Keratinocyte (primary cell): Measurements from ENCODE around the gene FAAP20. TPM values are rescaled to one million over a fixed set of nuclear protein-coding genes. Genes with fewer than 3 reads are reported as not detected.

Source experiments
- DNase-seq: peaks from one replicate; pipeline ENCODE4 v3.0.0-alpha.2; 2011; ENCODE audit warnings: low read depth, missing footprints, low spot score
- FAIRE-seq: peaks from 2 replicates; lab custom pipeline; 2011; peaks lifted over from hg19 to GRCh38; lab: Jason Lieb, UNC
- H2AFZ ChIP-seq: 2 replicates; pipeline ENCODE4 v1.6.0; 2012; ENCODE audit warnings: low read length, control low read depth, inconsistent platforms; ENCODE audit not compliant: control insufficient read depth
- H3K27ac ChIP-seq: 2 replicates; pipeline ENCODE4 v1.5.1; 2011; ENCODE audit warnings: low read length; ENCODE audit not compliant: control insufficient read depth, insufficient read depth
- H3K27me3 ChIP-seq: 3 replicates; pipeline ENCODE4 v1.6.0; 2011; ENCODE audit warnings: low read length; ENCODE audit not compliant: control insufficient read depth, insufficient read depth; ENCODE audit errors: extremely low read depth
- H3K36me3 ChIP-seq, 2 experiments: 2 replicates in 1 of 2; 3 replicates in 1 of 2; pipeline ENCODE4 v1.5.1; 2011; ENCODE audit warnings: low read length in 2 of 2, mild to moderate bottlenecking in 1 of 2; ENCODE audit not compliant: control insufficient read depth in 2 of 2, insufficient read depth in 2 of 2; ENCODE audit errors: extremely low read depth in 1 of 2
- H3K4me1 ChIP-seq: 3 replicates; pipeline ENCODE4 v1.5.1; 2011; ENCODE audit warnings: low read length; ENCODE audit not compliant: control insufficient read depth, insufficient read depth; ENCODE audit errors: extremely low read depth
- H3K4me2 ChIP-seq: 3 replicates; pipeline ENCODE4 v1.6.0; 2011; ENCODE audit warnings: low read depth, low read length; ENCODE audit not compliant: control insufficient read depth, insufficient read depth; ENCODE audit errors: extremely low read depth
- H3K4me3 ChIP-seq, 3 experiments: fragments of 200-600 bp in 1 of 3; sonication (generic) in 1 of 3; 2 replicates in 2 of 3; 3 replicates in 1 of 3; pipeline ENCODE4 v1.5.1; 2011 to 2016; ENCODE audit warnings: low read length in 3 of 3, mild to moderate bottlenecking in 3 of 3, control low read depth in 2 of 3, inconsistent platforms in 1 of 3, low read depth in 1 of 3, mixed read lengths in 1 of 3, mixed run types in 1 of 3, moderate library complexity in 1 of 3; ENCODE audit not compliant: control insufficient read depth in 2 of 3, insufficient read depth in 2 of 3; ENCODE audit errors: extremely low read depth in 1 of 3
- H3K79me2 ChIP-seq: 2 replicates; pipeline ENCODE4 v1.6.0; 2012; ENCODE audit warnings: low read length; ENCODE audit not compliant: control insufficient read depth, insufficient read depth
- H3K9ac ChIP-seq: 3 replicates; pipeline ENCODE4 v1.6.0; 2011; ENCODE audit warnings: low read length; ENCODE audit not compliant: control insufficient read depth, insufficient read depth; ENCODE audit errors: extremely low read depth
- H3K9me1 ChIP-seq: 3 replicates; pipeline ENCODE4 v1.6.0; 2011; ENCODE audit warnings: low read length; ENCODE audit not compliant: control insufficient read depth, insufficient read depth; ENCODE audit errors: extremely low read depth
- H3K9me3 ChIP-seq: 2 replicates; pipeline ENCODE4 v1.5.1; 2012; ENCODE audit warnings: low read depth, low read length; ENCODE audit not compliant: control insufficient read depth
- H4K20me1 ChIP-seq: 3 replicates; pipeline ENCODE4 v1.6.0; 2011; ENCODE audit warnings: low read length; ENCODE audit not compliant: control insufficient read depth, insufficient read depth; ENCODE audit errors: extremely low read depth
- CTCF ChIP-seq, 3 experiments: IDR thresholded peaks in 1 of 3; conservative IDR thresholded peaks in 1 of 3; optimal IDR thresholded peaks in 1 of 3; 2 replicates in 2 of 3; 3 replicates in 1 of 3; pipeline versions ENCODE3 to v1.5.1; 2011; ENCODE audit warnings: low read length in 3 of 3, mild to moderate bottlenecking in 3 of 3, moderate library complexity in 2 of 3, control low read depth in 1 of 3, inconsistent platforms in 1 of 3; ENCODE audit not compliant: insufficient read depth in 2 of 3; ENCODE audit errors: extremely low read depth in 1 of 3
- EZH2 ChIP-seq: IDR thresholded peaks from one replicate; pipeline ENCODE4 v1.6.1; 2012; ENCODE audit warnings: inconsistent platforms, mild to moderate bottlenecking, low read length, moderate library complexity
- dilution Hi-C: fragments of 300-500 bp; cut with MboI; formaldehyde crosslinking; loops from one replicate; pipeline ENCODE4 v1.7.0; 2020; ENCODE audit warnings: low sequenced_read_pairs; ENCODE audit not compliant: extremely low pct_ligation_motif_present
- polyA plus RNA-seq, 5 experiments: library from polyadenylated mRNA; depleted of rRNA in 3 of 5; stranded (reverse) in 3 of 5; stranded (forward) in 1 of 5; unstranded in 1 of 5; fragments of >200 nt; gene quantifications; 1 replicate in 1 of 5; 2 replicates in 3 of 5; 3 replicates in 1 of 5; pipeline versions ENCODE4 v1.2.1 to v1.2.3, GENCODE V29; 2011 to 2012; ENCODE audit warnings: missing spikeins in 2 of 5, low read depth in 1 of 5, low replicate concordance in 1 of 5

Gene FAAP20
- polyA plus RNA-seq, 1 donor (not counting 4 experiments of a cell fraction or from before 2014, with no cell fraction given) = 7.3 TPM

- Histone ChIP-seq H3K9me3 (no peaks in the 10 kb centered on the region), H3K9ac (peak overlapping the region; percentile 65), H3K9me1 (no peaks in the 10 kb centered on the region), H3K27me3 (no peaks in the 10 kb centered on the region), H4K20me1 (no peaks in the 10 kb centered on the region), H3K27ac (no peak overlapping the region), H2AFZ (peak overlapping the region; percentile 9), H3K36me3 (peaks cover 0 to 1% of the 10 kb centered on the region in 2 experiments), H3K79me2 (peaks cover 5% of the 10 kb centered on the region), H3K4me2 (peak overlapping the region; percentile 75), H3K4me3 (peak overlapping the region; percentile 54 to 69 (median 65)), H3K4me1 (peaks cover 13% of the 10 kb centered on the region)
- TF ChIP-seq CTCF (optimal IDR thresholded peaks at IDR 0.05 in 1 of 3, IDR thresholded peaks at IDR 0.05 in 1 of 3, conservative IDR thresholded peaks at IDR 0.05 in 1 of 3; ENCODE audit: extremely low read depth in 1 of 3, insufficient read depth in 2 of 3, low read length in 3 of 3) = no peak
- no peak for TF ChIP-seq EZH2
- FAIRE-seq (no peak), DNase-seq (no peak)
- dilution Hi-C loops = loop anchor here (10.0 kb wide), 1 partner anchor 81 kb away; no protein-coding TSS in a partner anchor
Observed at GRCh38 chr1:2193514-2194281, 874 bp downstream of the FAAP20 start.

- Histone ChIP-seq H3K9ac (no peak overlapping the region), H3K4me3 (no peak overlapping the region), H3K4me2 (no peak overlapping the region), H4K20me1 (no peaks in the 10 kb centered on the region), H3K27ac (no peak overlapping the region), H3K27me3 (no peaks in the 10 kb centered on the region), H3K9me3 (no peaks in the 10 kb centered on the region), H3K9me1 (no peaks in the 10 kb centered on the region), H3K4me1 (peaks cover 13% of the 10 kb centered on the region), H2AFZ (no peak overlapping the region), H3K79me2 (peaks cover 5% of the 10 kb centered on the region), H3K36me3 (peaks cover 0 to 2% of the 10 kb centered on the region in 2 experiments)
- no peak for FAIRE-seq
- no peak for TF ChIP-seq CTCF (optimal IDR thresholded peaks at IDR 0.05 in 1 of 3, IDR thresholded peaks at IDR 0.05 in 1 of 3, conservative IDR thresholded peaks at IDR 0.05 in 1 of 3; ENCODE audit: extremely low read depth in 1 of 3, insufficient read depth in 2 of 3, low read length in 3 of 3)
- TF ChIP-seq EZH2 = no peak
- dilution Hi-C loops = loop anchor here (10.0 kb wide), 1 partner anchor 82 kb away; no protein-coding TSS in a partner anchor
- no peak for DNase-seq
Observed at GRCh38 chr1:2192031-2192995, 2.3 kb downstream of the FAAP20 start.
